GM10248 (cell line): ENCODE measurements around the gene GAN.

Experiments used
- CTCF ChIA-PET: fragments of 300-600 bp; sonication (Branson Sonifier 250); formaldehyde crosslinking; extraction: SDS; loops from one replicate; lab custom pipeline; 2021; ENCODE audit warnings: antibody characterized with exemption; lab: Yijun Ruan, JAX
- POLR2A ChIA-PET: fragments of 350-650 bp; sonication (Branson Sonifier 250); formaldehyde crosslinking; extraction: SDS; loops from one replicate; lab custom pipeline; 2020; ENCODE audit warnings: antibody characterized with exemption; lab: Yijun Ruan, JAX
- DNase-seq: peaks from one replicate; pipeline ENCODE4 v3.0.0; 2012; ENCODE audit errors: extremely low spot score
- CTCF ChIP-seq: IDR thresholded peaks from 2 replicates; pipeline ENCODE4 v1.5.1; 2012; ENCODE audit warnings: mild to moderate bottlenecking, low read depth; ENCODE audit errors: extremely low read depth, missing control alignments, control extremely low read depth

GAN gene

GRCh38 chr16:81357711-81358260 lies 43.0 kb downstream of the GAN start:
- TF ChIP-seq CTCF: no peak
- CTCF ChIA-PET: interaction anchor here (1.3 to 1.8 kb wide), 2 partner anchors 15 to 372 kb away, joined by 3 to 4 read pairs; no protein-coding TSS in a partner anchor
- DNase-seq: no peak
- POLR2A ChIA-PET: no interaction called here

GRCh38 chr16:81358860-81359259 lies 44.1 kb downstream of the GAN start:
- ChIA-PET POLR2A (no interaction called here), CTCF (interaction anchor here (0.8 to 1.8 kb wide), 2 partner anchors 24 to 371 kb away, joined by 3 to 4 read pairs; no protein-coding TSS in a partner anchor)
- DNase-seq: no peak
- TF ChIP-seq CTCF: no peak

GRCh38 chr16:81360135-81360534 lies 45.4 kb downstream of the GAN start:
- ChIA-PET POLR2A (no interaction called here), CTCF (no interaction called here)
- no peak for DNase-seq
- TF ChIP-seq CTCF: no peak

- POLR2A ChIA-PET: no interaction called here
- DNase-seq: no peak
- CTCF ChIA-PET: interaction anchor here (0.7 to 4.6 kb wide), 25 partner anchors 9 to 509 kb away, joined by 3 to 35 read pairs (median 4); no protein-coding TSS in a partner anchor
- no peak for TF ChIP-seq CTCF
Measured at GRCh38 chr16:81365731-81366130, 51.0 kb downstream of the GAN start.

- POLR2A ChIA-PET: no interaction called here
Measured at GRCh38 chr16:81366316-81366932, 51.7 kb downstream of the GAN start.

GRCh38 chr16:81367821-81368220 lies 53.1 kb downstream of the GAN start:
- ChIA-PET POLR2A (no interaction called here), CTCF (interaction anchor here (0.6 to 4.6 kb wide), 13 partner anchors 13 to 506 kb away, joined by 3 to 35 read pairs (median 4); no protein-coding TSS in a partner anchor)
- no peak for DNase-seq
- no peak for TF ChIP-seq CTCF

More at GRCh38 chr16:81366316-81366932, 51.7 kb downstream of the GAN start:
- peak; percentile 59 for DNase-seq
- CTCF ChIA-PET: interaction anchor here (0.7 to 4.6 kb wide), 21 partner anchors 8 to 508 kb away, joined by 3 to 35 read pairs (median 4); no protein-coding TSS in a partner anchor
- peak; percentile 66 for TF ChIP-seq CTCF
